ENCODE data around the gene NRCAM.

The NRCAM gene

GRCh38 chr7:108205311-108205710 is 250.9 kb downstream of the NRCAM start:
- TF ChIP-seq ZNF70 (CRISPR knock-in tag; IDR thresholded peaks at IDR 0.05) (no peak), GLIS3 (CRISPR knock-in tag; IDR thresholded peaks at IDR 0.05) (no peak), CSDC2 (CRISPR knock-in tag; IDR thresholded peaks at IDR 0.05) (no peak), ZNF8 (CRISPR knock-in tag; IDR thresholded peaks at IDR 0.05) (no peak), OSR1 (CRISPR knock-in tag; IDR thresholded peaks at IDR 0.05) (no peak), ZFP3 (CRISPR knock-in tag; IDR thresholded peaks at IDR 0.05) (no peak), ARNTL (CRISPR knock-in tag; IDR thresholded peaks at IDR 0.05; ENCODE audit: borderline replicate concordance, low read depth) (no peak), TOX (CRISPR knock-in tag; IDR thresholded peaks at IDR 0.05; ENCODE audit: borderline replicate concordance) (no peak), ISL1 (CRISPR knock-in tag; IDR thresholded peaks at IDR 0.05) (no peak)
- TF ChIP-seq, protein P1, sequence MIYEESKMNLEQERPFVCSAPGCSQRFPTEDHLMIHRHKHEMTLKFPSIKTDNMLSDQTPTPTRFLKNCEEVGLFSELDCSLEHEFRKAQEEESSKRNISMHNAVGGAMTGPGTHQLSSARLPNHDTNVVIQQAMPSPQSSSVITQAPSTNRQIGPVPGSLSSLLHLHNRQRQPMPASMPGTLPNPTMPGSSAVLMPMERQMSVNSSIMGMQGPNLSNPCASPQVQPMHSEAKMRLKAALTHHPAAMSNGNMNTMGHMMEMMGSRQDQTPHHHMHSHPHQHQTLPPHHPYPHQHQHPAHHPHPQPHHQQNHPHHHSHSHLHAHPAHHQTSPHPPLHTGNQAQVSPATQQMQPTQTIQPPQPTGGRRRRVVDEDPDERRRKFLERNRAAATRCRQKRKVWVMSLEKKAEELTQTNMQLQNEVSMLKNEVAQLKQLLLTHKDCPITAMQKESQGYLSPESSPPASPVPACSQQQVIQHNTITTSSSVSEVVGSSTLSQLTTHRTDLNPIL (CRISPR knock-in tag; IDR thresholded peaks at IDR 0.05; ENCODE audit: low read depth): no peak
- no peak for ATAC-seq

- peak; percentile 16; the same call in 1 of the 3 replicates for ATAC-seq
- TF ChIP-seq POU6F1 (CRISPR knock-in tag; IDR thresholded peaks at IDR 0.05; ENCODE audit: borderline replicate concordance, low read depth) (no peak), RARB (CRISPR knock-in tag; IDR thresholded peaks at IDR 0.05) (no peak), ZNF565 (CRISPR knock-in tag; conservative IDR thresholded peaks at IDR 0.05; ENCODE audit: low read depth) (no peak), TCF4 (CRISPR knock-in tag; IDR thresholded peaks at IDR 0.05; ENCODE audit: borderline replicate concordance) (no peak), ESRRG (CRISPR knock-in tag; IDR thresholded peaks at IDR 0.05) (no peak), ISL1 (CRISPR knock-in tag; IDR thresholded peaks at IDR 0.05) (no peak), ZNF8 (CRISPR knock-in tag; IDR thresholded peaks at IDR 0.05) (no peak), OSR1 (CRISPR knock-in tag; IDR thresholded peaks at IDR 0.05) (no peak), CSDC2 (CRISPR knock-in tag; IDR thresholded peaks at IDR 0.05) (no peak), ZFP3 (CRISPR knock-in tag; IDR thresholded peaks at IDR 0.05) (no peak), SNAI2 (CRISPR knock-in tag; IDR thresholded peaks at IDR 0.05) (no peak), BACH2 (CRISPR knock-in tag; IDR thresholded peaks at IDR 0.05; ENCODE audit: borderline replicate concordance) (no peak)
- TF ChIP-seq, protein P2, sequence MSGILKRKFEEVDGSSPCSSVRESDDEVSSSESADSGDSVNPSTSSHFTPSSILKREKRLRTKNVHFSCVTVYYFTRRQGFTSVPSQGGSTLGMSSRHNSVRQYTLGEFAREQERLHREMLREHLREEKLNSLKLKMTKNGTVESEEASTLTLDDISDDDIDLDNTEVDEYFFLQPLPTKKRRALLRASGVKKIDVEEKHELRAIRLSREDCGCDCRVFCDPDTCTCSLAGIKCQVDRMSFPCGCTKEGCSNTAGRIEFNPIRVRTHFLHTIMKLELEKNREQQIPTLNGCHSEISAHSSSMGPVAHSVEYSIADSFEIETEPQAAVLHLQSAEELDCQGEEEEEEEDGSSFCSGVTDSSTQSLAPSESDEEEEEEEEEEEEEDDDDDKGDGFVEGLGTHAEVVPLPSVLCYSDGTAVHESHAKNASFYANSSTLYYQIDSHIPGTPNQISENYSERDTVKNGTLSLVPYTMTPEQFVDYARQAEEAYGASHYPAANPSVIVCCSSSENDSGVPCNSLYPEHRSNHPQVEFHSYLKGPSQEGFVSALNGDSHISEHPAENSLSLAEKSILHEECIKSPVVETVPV (CRISPR knock-in tag; IDR thresholded peaks at IDR 0.05): no peak
- TF ChIP-seq, protein P1 (CRISPR knock-in tag; IDR thresholded peaks at IDR 0.05; ENCODE audit: low read depth): no peak
Measured at GRCh38 chr7:108204281-108204796, 251.9 kb downstream of the NRCAM start.

DNA sequence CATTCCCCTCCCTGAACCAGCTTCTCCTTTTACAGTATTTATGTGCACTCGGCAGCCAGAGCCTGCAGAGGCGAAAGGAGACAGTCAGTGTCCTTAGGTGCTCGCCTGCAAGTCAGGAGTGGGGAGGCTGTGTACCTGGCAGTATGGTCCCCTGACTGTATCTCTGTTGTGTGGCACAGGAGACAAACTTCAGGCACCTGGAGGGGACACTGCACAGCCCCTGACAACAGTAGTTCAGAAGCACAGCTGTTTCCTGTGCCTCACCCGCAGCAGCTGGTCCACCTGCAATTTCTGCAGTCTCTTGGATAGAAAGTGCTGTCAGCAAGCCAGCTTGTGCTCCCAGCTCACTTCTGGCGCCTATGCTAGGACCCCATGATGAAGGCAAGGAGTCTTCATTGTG is 252.7 kb downstream of the NRCAM start:
- ATAC-seq: no peak; the same call in 2 of the 3 replicates

DNA sequence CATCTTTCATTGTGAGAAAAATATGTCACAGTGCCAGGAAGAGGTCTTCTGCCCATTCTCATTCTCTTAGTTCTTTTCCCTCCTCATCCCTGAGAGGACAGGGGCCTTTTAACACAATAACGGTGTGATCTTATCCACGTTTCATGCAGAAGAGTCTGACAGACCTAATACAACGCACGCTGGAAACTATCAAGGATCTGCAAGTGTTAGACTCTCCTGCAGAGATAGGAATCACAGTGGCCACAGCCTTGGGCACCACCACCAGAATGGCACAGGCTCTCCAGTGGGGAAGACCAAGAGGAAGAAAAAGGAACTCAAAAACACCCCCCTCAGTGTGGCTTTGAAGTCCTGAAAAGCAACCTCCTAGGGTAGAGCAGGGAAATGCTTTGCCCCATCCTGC is 253.5 kb downstream of the NRCAM start:
- ATAC-seq: no peak; the same call in 2 of the 3 replicates
- TF ChIP-seq BACH2 (CRISPR knock-in tag; IDR thresholded peaks at IDR 0.05; ENCODE audit: borderline replicate concordance): no peak
- no peak for TF ChIP-seq ESRRG (CRISPR knock-in tag; IDR thresholded peaks at IDR 0.05)
- no peak for TF ChIP-seq ZNF8 (CRISPR knock-in tag; IDR thresholded peaks at IDR 0.05)
- TF ChIP-seq GLIS3 (CRISPR knock-in tag; IDR thresholded peaks at IDR 0.05): no peak
- TF ChIP-seq ZNF565 (CRISPR knock-in tag; conservative IDR thresholded peaks at IDR 0.05; ENCODE audit: low read depth): no peak
- no peak for TF ChIP-seq POU6F1 (CRISPR knock-in tag; IDR thresholded peaks at IDR 0.05; ENCODE audit: borderline replicate concordance, low read depth)
- TF ChIP-seq, protein P2 (CRISPR knock-in tag; IDR thresholded peaks at IDR 0.05): no peak
- no peak for TF ChIP-seq TCF4 (CRISPR knock-in tag; IDR thresholded peaks at IDR 0.05; ENCODE audit: borderline replicate concordance)
- no peak for TF ChIP-seq ZFP3 (CRISPR knock-in tag; IDR thresholded peaks at IDR 0.05)
- TF ChIP-seq ISL1 (CRISPR knock-in tag; IDR thresholded peaks at IDR 0.05): no peak
- TF ChIP-seq PATZ1 (CRISPR knock-in tag; IDR thresholded peaks at IDR 0.05; ENCODE audit: borderline replicate concordance): no peak
- TF ChIP-seq, protein P1 (CRISPR knock-in tag; IDR thresholded peaks at IDR 0.05; ENCODE audit: low read depth): no peak
- TF ChIP-seq PPARA (CRISPR knock-in tag; IDR thresholded peaks at IDR 0.05; ENCODE audit: borderline replicate concordance): no peak
- TF ChIP-seq ZFP30 (CRISPR knock-in tag; IDR thresholded peaks at IDR 0.05): no peak
- TF ChIP-seq TOX (CRISPR knock-in tag; IDR thresholded peaks at IDR 0.05; ENCODE audit: borderline replicate concordance): no peak

More for the DNA sequence above, 252.7 kb downstream of the NRCAM start:
- TF ChIP-seq ESRRG (CRISPR knock-in tag; IDR thresholded peaks at IDR 0.05) (no peak), TOX (CRISPR knock-in tag; IDR thresholded peaks at IDR 0.05; ENCODE audit: borderline replicate concordance) (no peak)
